ENCODE data around the gene C19orf47. TPM values are rescaled to one million over a fixed set of nuclear protein-coding genes. Genes with fewer than 3 reads are reported as not detected.

The C19orf47 gene
- total RNA-seq, 2 donors from 2014 or later = 20.8 to 27.3 TPM

GRCh38 chr19:40365613-40366401, 17.6 kb upstream of the C19orf47 start:
- intact Hi-C loops (cut with DNase I) = no loop called here
- DNase-seq (ENCODE audit: low spot score) = peak; percentile 64
- H3K27ac ChIP-seq = peak overlapping the region; percentile 39 to 48
- peak overlapping the region; percentile 16 to 29 for H3K4me3 ChIP-seq
- H3K27me3 ChIP-seq (replicated peaks; ENCODE audit: insufficient read depth) = no peaks in the 10 kb centered on the region
- no peaks in the 10 kb centered on the region for H3K9me3 ChIP-seq
- H3K4me1 ChIP-seq (replicated peaks) = no peaks in the 10 kb centered on the region
- TF ChIP-seq POLR2AphosphoS5 (IDR thresholded peaks at IDR 0.05) (no peak), CTCF (IDR thresholded peaks at IDR 0.05) (no peak), POLR2A (IDR thresholded peaks at IDR 0.05) (peak; percentile 50)
- H3K36me3 ChIP-seq = peaks cover 0 to 4% of the 10 kb centered on the region in 2 donors
- WGBS = 9% methylated on average over 28 of the region's 28 CpGs

- TF ChIP-seq POLR2AphosphoS5 (IDR thresholded peaks at IDR 0.05) = no peak
- Histone ChIP-seq H3K27ac (peak overlapping the region in 1 of 2 donors; percentile 48), H3K9me3 (no peaks in the 10 kb centered on the region), H3K4me3 (peak overlapping the region in 1 of 2 donors; percentile 29), H3K4me1 (replicated peaks) (no peaks in the 10 kb centered on the region), H3K36me3 (peaks cover 0 to 4% of the 10 kb centered on the region in 2 donors), H3K27me3 (replicated peaks; ENCODE audit: insufficient read depth) (no peaks in the 10 kb centered on the region)
- 66% methylated on average over 3 of the region's 3 CpGs for WGBS
- intact Hi-C loops (cut with DNase I) = no loop called here
- DNase-seq (ENCODE audit: low spot score) = no peak
Observed at GRCh38 chr19:40365010-40365409, 16.8 kb upstream of the C19orf47 start.

- H3K4me3 ChIP-seq = no peak overlapping the region
- H3K27me3 ChIP-seq (replicated peaks; ENCODE audit: insufficient read depth) = no peaks in the 10 kb centered on the region
- H3K27ac ChIP-seq = no peak overlapping the region
- no peaks in the 10 kb centered on the region for H3K9me3 ChIP-seq
- no peak for TF ChIP-seq POLR2AphosphoS5 (IDR thresholded peaks at IDR 0.05)
- no peak for TF ChIP-seq CTCF (IDR thresholded peaks at IDR 0.05)
- no peak for TF ChIP-seq POLR2A (IDR thresholded peaks at IDR 0.05)
- no peaks in the 10 kb centered on the region for H3K4me1 ChIP-seq (replicated peaks)
- DNase-seq (ENCODE audit: low spot score) = no peak
- no peaks in the 10 kb centered on the region for H3K36me3 ChIP-seq
- WGBS = 78% methylated on average over 5 of the region's 5 CpGs
- intact Hi-C loops (cut with DNase I) = no loop called here
Observed at GRCh38 chr19:40363069-40363468, 14.9 kb upstream of the C19orf47 start.

- Histone ChIP-seq H3K4me3 (no peak overlapping the region), H3K27me3 (replicated peaks; ENCODE audit: insufficient read depth) (no peaks in the 10 kb centered on the region), H3K4me1 (replicated peaks) (no peaks in the 10 kb centered on the region), H3K9me3 (no peaks in the 10 kb centered on the region), H3K27ac (no peak overlapping the region), H3K36me3 (no peaks in the 10 kb centered on the region)
- 65% methylated on average over 3 of the region's 3 CpGs for WGBS
- DNase-seq (ENCODE audit: low spot score) = no peak
- no peak for TF ChIP-seq CTCF (IDR thresholded peaks at IDR 0.05)
- TF ChIP-seq POLR2AphosphoS5 (IDR thresholded peaks at IDR 0.05) = peak; percentile 49
- no peak for TF ChIP-seq POLR2A (IDR thresholded peaks at IDR 0.05)
- intact Hi-C loops (cut with DNase I) = no loop called here
Observed at GRCh38 chr19:40362160-40362559, 14.0 kb upstream of the C19orf47 start.

- no peak for DNase-seq (ENCODE audit: low spot score)
- Histone ChIP-seq H3K4me3 (no peak overlapping the region), H3K27me3 (replicated peaks; ENCODE audit: insufficient read depth) (no peaks in the 10 kb centered on the region), H3K9me3 (no peaks in the 10 kb centered on the region), H3K36me3 (no peaks in the 10 kb centered on the region), H3K27ac (no peak overlapping the region), H3K4me1 (replicated peaks) (no peaks in the 10 kb centered on the region)
- WGBS = 85% methylated on average over 12 of the region's 12 CpGs
- intact Hi-C loops (cut with DNase I) = no loop called here
- TF ChIP-seq POLR2AphosphoS5 (IDR thresholded peaks at IDR 0.05) (no peak), CTCF (IDR thresholded peaks at IDR 0.05) (no peak), POLR2A (IDR thresholded peaks at IDR 0.05) (no peak)
Observed at GRCh38 chr19:40360708-40361241, 12.6 kb upstream of the C19orf47 start.
